Vagina (tissue), 2 donors: Measurements from ENCODE around the gene TGM5. TPM values are rescaled to one million over a fixed set of nuclear protein-coding genes. Genes with fewer than 3 reads are reported as not detected.

ENCODE experiments used
- DNase-seq, 2 donors: peaks; one replicate each; pipeline ENCODE4 v3.0.0-alpha.2; 2017; ENCODE audit errors: extremely low spot score in 2 of 2
- H3K27ac ChIP-seq: fragments of 200-600 bp; sonication (generic); one replicate; pipeline ENCODE4 v1.5.1; 2019
- H3K27me3 ChIP-seq: fragments of 200-600 bp; sonication (generic); one replicate; pipeline ENCODE4 v1.5.1; 2019
- H3K36me3 ChIP-seq, 2 donors: fragments of 200-600 bp; sonication (generic); one replicate each; pipeline ENCODE4 v1.5.1; 2017 to 2019
- H3K4me1 ChIP-seq: fragments of 200-600 bp; sonication (generic); one replicate; pipeline ENCODE4 v1.5.1; 2019
- H3K4me3 ChIP-seq, 2 donors: fragments of 200-600 bp; sonication (generic); 1 replicate in 1 of 2; 2 replicates in 1 of 2; pipeline ENCODE4 v1.5.1; 2016 to 2019
- H3K9me3 ChIP-seq: fragments of 200-600 bp; sonication (generic); one replicate; pipeline ENCODE4 v1.5.1; 2019
- POLR2A ChIP-seq, 2 donors: fragments of 450-650 bp; IDR thresholded peaks; one replicate each; pipeline ENCODE4 v1.6.1; 2017; ENCODE audit warnings: antibody characterized with exemption in 2 of 2, mild to moderate bottlenecking in 2 of 2, moderate library complexity in 2 of 2
- POLR2AphosphoS5 ChIP-seq, 2 donors: sonication (generic); formaldehyde crosslinking; IDR thresholded peaks; one replicate each; pipeline ENCODE4 v1.9.0; 2017; ENCODE audit warnings: antibody characterized with exemption in 2 of 2, mild to moderate bottlenecking in 2 of 2, low read depth in 1 of 2; ENCODE audit not compliant: insufficient read depth in 1 of 2
- intact Hi-C: fragments of 100-400 bp; cut with DNase I; formaldehyde crosslinking; loops from one replicate; pipeline ENCODE4 v1.15.1; 2023
- total RNA-seq: library from RNA; depleted of rRNA; stranded (reverse); fragments of >200 nt; gene quantifications from one replicate; pipeline ENCODE4 v1.2.3, GENCODE V29; 2016
- TF ChIP-seq, protein P1 (sequence below), 3 experiments: fragments of 450-650 bp in 2 of 3; fragments of 200-600 bp in 1 of 3; sonication (generic) in 1 of 3; IDR thresholded peaks; one replicate each; pipeline ENCODE4 v1.5.1; 2017 to 2019; ENCODE audit warnings: antibody characterized with exemption in 3 of 3, mild to moderate bottlenecking in 2 of 3, moderate library complexity in 2 of 3

The TGM5 gene
- total RNA-seq, 1 donor from 2014 or later, result 8.3 TPM

DNA sequence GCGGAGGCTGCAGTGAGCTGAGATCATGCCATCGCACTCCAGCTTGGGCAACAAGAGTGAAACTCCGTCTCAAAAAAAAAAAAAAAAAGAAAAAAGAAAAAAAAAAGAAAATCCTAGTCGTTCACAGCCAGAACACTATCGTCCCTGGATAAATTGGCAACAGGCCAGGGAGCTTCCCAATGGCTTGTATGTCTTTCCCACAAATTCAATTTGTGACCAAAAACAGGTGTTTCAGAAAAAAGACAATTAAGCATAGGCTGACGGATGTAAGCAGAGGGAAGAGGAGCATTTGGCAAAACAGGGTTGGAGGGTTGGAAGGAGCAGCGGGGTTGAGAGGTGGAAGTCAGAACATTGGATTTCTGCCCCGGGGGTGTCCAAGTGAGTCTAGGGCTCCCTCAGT lies 54.4 kb downstream of the TGM5 start:
- DNase-seq, result no peak
- Histone ChIP-seq H3K9me3 (no peaks in the 10 kb centered on the region), H3K36me3 (no peaks in the 10 kb centered on the region), H3K27ac (no peak overlapping the region), H3K4me1 (no peaks in the 10 kb centered on the region), H3K4me3 (no peak overlapping the region), H3K27me3 (no peaks in the 10 kb centered on the region)
- intact Hi-C loops, result no loop called here
- TF ChIP-seq, protein P1, sequence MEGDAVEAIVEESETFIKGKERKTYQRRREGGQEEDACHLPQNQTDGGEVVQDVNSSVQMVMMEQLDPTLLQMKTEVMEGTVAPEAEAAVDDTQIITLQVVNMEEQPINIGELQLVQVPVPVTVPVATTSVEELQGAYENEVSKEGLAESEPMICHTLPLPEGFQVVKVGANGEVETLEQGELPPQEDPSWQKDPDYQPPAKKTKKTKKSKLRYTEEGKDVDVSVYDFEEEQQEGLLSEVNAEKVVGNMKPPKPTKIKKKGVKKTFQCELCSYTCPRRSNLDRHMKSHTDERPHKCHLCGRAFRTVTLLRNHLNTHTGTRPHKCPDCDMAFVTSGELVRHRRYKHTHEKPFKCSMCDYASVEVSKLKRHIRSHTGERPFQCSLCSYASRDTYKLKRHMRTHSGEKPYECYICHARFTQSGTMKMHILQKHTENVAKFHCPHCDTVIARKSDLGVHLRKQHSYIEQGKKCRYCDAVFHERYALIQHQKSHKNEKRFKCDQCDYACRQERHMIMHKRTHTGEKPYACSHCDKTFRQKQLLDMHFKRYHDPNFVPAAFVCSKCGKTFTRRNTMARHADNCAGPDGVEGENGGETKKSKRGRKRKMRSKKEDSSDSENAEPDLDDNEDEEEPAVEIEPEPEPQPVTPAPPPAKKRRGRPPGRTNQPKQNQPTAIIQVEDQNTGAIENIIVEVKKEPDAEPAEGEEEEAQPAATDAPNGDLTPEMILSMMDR (IDR thresholded peaks at IDR 0.05), result no peak
- TF ChIP-seq POLR2AphosphoS5 (IDR thresholded peaks at IDR 0.05; ENCODE audit: insufficient read depth in 1 of 2, low read depth in 1 of 2), result no peak
- no peak for TF ChIP-seq POLR2A (IDR thresholded peaks at IDR 0.05)

GRCh38 chr15:43211224-43211735 lies 55.4 kb downstream of the TGM5 start:
- no peaks in the 10 kb centered on the region for H3K4me1 ChIP-seq
- TF ChIP-seq POLR2AphosphoS5 (IDR thresholded peaks at IDR 0.05; ENCODE audit: insufficient read depth in 1 of 2, low read depth in 1 of 2), result no peak
- TF ChIP-seq POLR2A (IDR thresholded peaks at IDR 0.05), result no peak
- TF ChIP-seq, protein P1 (IDR thresholded peaks at IDR 0.05), result no peak
- H3K27ac ChIP-seq, result no peak overlapping the region
- H3K4me3 ChIP-seq, result no peak overlapping the region
- H3K36me3 ChIP-seq, result no peaks in the 10 kb centered on the region
- intact Hi-C loops, result no loop called here
- DNase-seq, result no peak
- no peaks in the 10 kb centered on the region for H3K9me3 ChIP-seq
- H3K27me3 ChIP-seq, result no peaks in the 10 kb centered on the region

GRCh38 chr15:43210807-43211206 lies 55.9 kb downstream of the TGM5 start:
- Histone ChIP-seq H3K9me3 (no peaks in the 10 kb centered on the region), H3K27me3 (no peaks in the 10 kb centered on the region), H3K4me1 (no peaks in the 10 kb centered on the region), H3K27ac (no peak overlapping the region), H3K4me3 (no peak overlapping the region), H3K36me3 (no peaks in the 10 kb centered on the region)
- intact Hi-C loops, result no loop called here
- no peak for TF ChIP-seq POLR2A (IDR thresholded peaks at IDR 0.05)
- DNase-seq, result no peak

DNA sequence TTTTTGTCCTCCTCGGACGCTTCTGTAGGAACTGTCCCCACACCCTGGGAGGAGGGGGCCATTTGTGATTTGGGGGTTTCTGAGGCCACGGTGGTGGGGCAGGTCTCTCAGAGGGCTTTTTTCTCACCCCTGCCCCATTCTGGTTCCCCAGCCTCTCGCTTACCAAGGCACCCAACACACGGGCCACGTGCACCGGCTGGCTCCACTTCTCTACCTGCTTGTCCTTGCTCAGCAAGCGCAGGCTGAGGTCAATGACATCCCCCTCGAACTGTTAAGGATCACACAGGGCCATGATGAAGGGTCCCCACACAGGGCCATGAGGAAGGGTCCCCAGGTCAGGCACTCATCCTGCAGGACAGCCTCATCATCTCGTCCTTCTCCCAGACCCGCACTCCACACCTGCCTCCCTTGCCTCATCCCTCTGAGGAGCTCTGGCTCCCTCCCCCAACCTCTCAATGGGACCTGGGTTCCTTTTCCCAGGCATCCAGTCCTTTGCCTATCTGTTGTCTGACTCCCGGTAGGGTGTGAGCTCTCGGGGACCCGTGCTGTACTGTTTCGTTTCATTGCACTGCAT lies 56.5 kb downstream of the TGM5 start:
- Histone ChIP-seq H3K27me3 (no peaks in the 10 kb centered on the region), H3K27ac (no peak overlapping the region), H3K4me1 (no peaks in the 10 kb centered on the region), H3K4me3 (no peak overlapping the region), H3K36me3 (no peaks in the 10 kb centered on the region), H3K9me3 (no peaks in the 10 kb centered on the region)
- intact Hi-C loops, result no loop called here
- no peak for TF ChIP-seq POLR2AphosphoS5 (IDR thresholded peaks at IDR 0.05; ENCODE audit: insufficient read depth in 1 of 2, low read depth in 1 of 2)
- TF ChIP-seq, protein P1 (IDR thresholded peaks at IDR 0.05), result no peak
- TF ChIP-seq POLR2A (IDR thresholded peaks at IDR 0.05), result no peak
- no peak for DNase-seq

- H3K4me1 ChIP-seq, result no peaks in the 10 kb centered on the region
- H3K36me3 ChIP-seq, result no peaks in the 10 kb centered on the region
- DNase-seq, result no peak
- intact Hi-C loops, result no loop called here
- H3K27ac ChIP-seq, result no peak overlapping the region
- H3K9me3 ChIP-seq, result no peaks in the 10 kb centered on the region
- no peak overlapping the region for H3K4me3 ChIP-seq
- no peaks in the 10 kb centered on the region for H3K27me3 ChIP-seq
- TF ChIP-seq POLR2AphosphoS5 (IDR thresholded peaks at IDR 0.05; ENCODE audit: insufficient read depth in 1 of 2, low read depth in 1 of 2) (no peak), POLR2A (IDR thresholded peaks at IDR 0.05) (no peak)
- TF ChIP-seq, protein P1 (IDR thresholded peaks at IDR 0.05), result no peak
These were observed 57.5 kb downstream of the TGM5 start for GRCh38 chr15:43209059-43209824.
